BJ (cell line): ENCODE results near the gene MLF1. TPM values are rescaled to one million over a fixed set of nuclear protein-coding genes. Genes with fewer than 3 reads are reported as not detected.
"Not testable (repeated sequence)": the region's sequence is repeated elsewhere in the genome, so short reads cannot be mapped to it uniquely, and the experiment has no call there.

ENCODE experiments used
- CTCF ChIA-PET: fragments of 350-600 bp; formaldehyde crosslinking; extraction: SDS; loops from one replicate; lab custom pipeline; 2021; ENCODE audit warnings: antibody characterized with exemption, inconsistent platforms; lab: Yijun Ruan, JAX
- POLR2A ChIA-PET: fragments of 300-600 bp; sonication (Branson Sonifier 250); formaldehyde crosslinking; extraction: SDS; loops from one replicate; lab custom pipeline; 2021; ENCODE audit warnings: antibody characterized with exemption; lab: Charles Lee
- DNase-seq: peaks from one replicate; pipeline ENCODE4 v3.0.0-alpha.2; 2011; ENCODE audit warnings: low read depth
- H3K27me3 ChIP-seq: 2 replicates; pipeline ENCODE4 v1.6.0; 2011; ENCODE audit warnings: low read length; ENCODE audit not compliant: control insufficient read depth, insufficient read depth
- H3K36me3 ChIP-seq: 2 replicates; pipeline ENCODE4 v1.5.1; 2011; ENCODE audit warnings: low read length; ENCODE audit not compliant: control insufficient read depth, insufficient read depth
- H3K4me3 ChIP-seq: 2 replicates; pipeline ENCODE4 v1.5.1; 2011; ENCODE audit warnings: low read depth, mild to moderate bottlenecking, control low read depth, low read length
- CTCF ChIP-seq: IDR thresholded peaks from 2 replicates; pipeline ENCODE4 v1.5.1; 2011; ENCODE audit warnings: low read depth, mild to moderate bottlenecking, control low read depth, inconsistent platforms, low read length, moderate library complexity; ENCODE audit not compliant: insufficient read depth
- polyA plus RNA-seq: library from polyadenylated mRNA; depleted of rRNA; stranded (reverse); fragments of >200 nt; gene quantifications from 2 replicates; pipeline ENCODE4 v1.2.3, GENCODE V29; 2011

The MLF1 gene
- polyA plus RNA-seq, 1 experiment: 4.4 TPM

GRCh38 chr3:158548691-158549090, 22.3 kb upstream of the MLF1 start:
- no peaks in the 10 kb centered on the region for H3K27me3 ChIP-seq
- ChIA-PET POLR2A (no interaction called here), CTCF (interaction anchor here (1.4 to 3.1 kb wide), 2 partner anchors 9 kb away, joined by 5 to 12 read pairs; no protein-coding TSS in a partner anchor)
- H3K36me3 ChIP-seq: no peaks in the 10 kb centered on the region
- no peak overlapping the region for H3K4me3 ChIP-seq
- no peak for DNase-seq
- TF ChIP-seq CTCF: no peak

- CTCF ChIA-PET: interaction anchor here (3.1 kb wide), 1 partner anchor 10 kb away, joined by 12 read pairs; no protein-coding TSS in a partner anchor
- H3K4me3 ChIP-seq, DNase-seq, H3K27me3 ChIP-seq, POLR2A ChIA-PET, H3K36me3 ChIP-seq: not testable (repeated sequence)
Observed at GRCh38 chr3:158549938-158550337, 21.1 kb upstream of the MLF1 start.

- ChIA-PET POLR2A (no interaction called here), CTCF (interaction anchor here (1.3 kb wide), 1 partner anchor 10 kb away, joined by 4 read pairs; no protein-coding TSS in a partner anchor)
- DNase-seq: no peak
- no peak overlapping the region for H3K4me3 ChIP-seq
- H3K27me3 ChIP-seq: no peaks in the 10 kb centered on the region
- TF ChIP-seq CTCF: no peak
- H3K36me3 ChIP-seq: no peaks in the 10 kb centered on the region
Observed at GRCh38 chr3:158552124-158552523, 18.9 kb upstream of the MLF1 start.

- TF ChIP-seq CTCF: no peak
- no peak overlapping the region for H3K4me3 ChIP-seq
- DNase-seq: no peak
- POLR2A ChIA-PET: no interaction called here
- CTCF ChIA-PET: interaction anchor here (0.6 to 2.8 kb wide), 2 partner anchors 11 to 19 kb away, joined by 4 to 9 read pairs; partner anchors contain the start of gene MLF1
- H3K36me3 ChIP-seq: no peaks in the 10 kb centered on the region
- no peaks in the 10 kb centered on the region for H3K27me3 ChIP-seq
Observed at GRCh38 chr3:158559504-158559903, 11.5 kb upstream of the MLF1 start.

GRCh38 chr3:158560979-158561378, 10.0 kb upstream of the MLF1 start:
- ChIA-PET POLR2A (no interaction called here), CTCF (interaction anchor here (2.8 kb wide), 1 partner anchor 9 kb away, joined by 9 read pairs; the partner anchor contains the start of gene MLF1)
- TF ChIP-seq CTCF: no peak
- Histone ChIP-seq H3K4me3 (no peak overlapping the region), H3K27me3 (no peaks in the 10 kb centered on the region), H3K36me3 (no peaks in the 10 kb centered on the region)
- DNase-seq: no peak

GRCh38 chr3:158562674-158563073, 8.3 kb upstream of the MLF1 start:
- H3K27me3 ChIP-seq: no peaks in the 10 kb centered on the region
- DNase-seq: no peak
- H3K36me3 ChIP-seq: no peaks in the 10 kb centered on the region
- no peak for TF ChIP-seq CTCF
- CTCF ChIA-PET: interaction anchor here (0.6 to 1.4 kb wide), 3 partner anchors 16 to 229 kb away, joined by 3 to 5 read pairs (median 4); no protein-coding TSS in a partner anchor
- POLR2A ChIA-PET: no interaction called here
- H3K4me3 ChIP-seq: no peak overlapping the region
